ENCODE measurements around the gene ZNF280B. TPM values are rescaled to one million over a fixed set of nuclear protein-coding genes. Genes with fewer than 3 reads are reported as not detected.

The ZNF280B gene
- total RNA-seq, 1 donor = 1.7 TPM

- H3K4me3 ChIP-seq (ENCODE audit: low read depth, low read length) = no peak overlapping the region
- DNase-seq (ENCODE audit: low read depth) = no peak
- no peak for TF ChIP-seq CTCF (IDR thresholded peaks at IDR 0.05; ENCODE audit: insufficient read depth, low read depth, low read length)
Observed at GRCh38 chr22:22464541-22465054, 43.9 kb downstream of the ZNF280B start.

GRCh38 chr22:22463855-22464540 lies 44.5 kb downstream of the ZNF280B start:
- no peak overlapping the region for H3K4me3 ChIP-seq (ENCODE audit: low read depth, low read length)
- DNase-seq (ENCODE audit: low read depth) = peak; percentile 74
- TF ChIP-seq CTCF (IDR thresholded peaks at IDR 0.05; ENCODE audit: insufficient read depth, low read depth, low read length) = peak; percentile 63

GRCh38 chr22:22462813-22463567 lies 45.6 kb downstream of the ZNF280B start:
- H3K4me3 ChIP-seq (ENCODE audit: low read depth, low read length) = no peak overlapping the region
- TF ChIP-seq CTCF (IDR thresholded peaks at IDR 0.05; ENCODE audit: insufficient read depth, low read depth, low read length) = peak; percentile 24
- DNase-seq (ENCODE audit: low read depth) = no peak

GRCh38 chr22:22461583-22461982 lies 47.0 kb downstream of the ZNF280B start:
- no peak for TF ChIP-seq CTCF (IDR thresholded peaks at IDR 0.05; ENCODE audit: insufficient read depth, low read depth, low read length)
- no peak for DNase-seq (ENCODE audit: low read depth)
- H3K4me3 ChIP-seq (ENCODE audit: low read depth, low read length) = no peak overlapping the region

- no peak for TF ChIP-seq CTCF (IDR thresholded peaks at IDR 0.05; ENCODE audit: insufficient read depth, low read depth, low read length)
- no peak for DNase-seq (ENCODE audit: low read depth)
Observed at GRCh38 chr22:22461111-22461510, 47.4 kb downstream of the ZNF280B start.

GRCh38 chr22:22460635-22461034 lies 47.9 kb downstream of the ZNF280B start:
- DNase-seq (ENCODE audit: low read depth) = no peak
- peak; percentile 50 for TF ChIP-seq CTCF (IDR thresholded peaks at IDR 0.05; ENCODE audit: insufficient read depth, low read depth, low read length)
- no peak overlapping the region for H3K4me3 ChIP-seq (ENCODE audit: low read depth, low read length)

More at GRCh38 chr22:22461111-22461510, 47.4 kb downstream of the ZNF280B start:
- H3K4me3 ChIP-seq (ENCODE audit: low read depth, low read length) = no peak overlapping the region

Data from fibroblast of villous mesenchyme (primary cell).